22Rv1 (cell line): ENCODE measurements around the gene PACSIN1.

Experiments used
- H3K27ac ChIP-seq: fragments of 450-650 bp; 2 replicates; pipeline ENCODE4 v1.5.1; 2017
- CTCF ChIP-seq: fragments of 450-650 bp; IDR thresholded peaks from 2 replicates; pipeline ENCODE4 v1.5.1; 2017; ENCODE audit warnings: mild to moderate bottlenecking
- ZFX ChIP-seq: fragments of 450-650 bp; IDR thresholded peaks from 2 replicates; pipeline ENCODE4 v1.6.1; 2017; ENCODE audit warnings: antibody characterized with exemption, borderline replicate concordance

Gene PACSIN1

GRCh38 chr6:34463849-34464248 is 2.0 kb upstream of the PACSIN1 start:
- no peak overlapping the region for H3K27ac ChIP-seq
- TF ChIP-seq CTCF (no peak), ZFX (no peak)

GRCh38 chr6:34466242-34467185 is 638 bp downstream of the PACSIN1 start:
- TF ChIP-seq ZFX (no peak), CTCF (no peak)
- peak overlapping the region; percentile 50 for H3K27ac ChIP-seq

GRCh38 chr6:34468378-34468892 is 2.6 kb downstream of the PACSIN1 start:
- TF ChIP-seq ZFX (no peak), CTCF (no peak)
- H3K27ac ChIP-seq = no peak overlapping the region

- H3K27ac ChIP-seq = no peak overlapping the region
- no peak for TF ChIP-seq ZFX
- TF ChIP-seq CTCF = no peak
Measured at GRCh38 chr6:34469499-34469898, 3.6 kb downstream of the PACSIN1 start.

- no peak overlapping the region for H3K27ac ChIP-seq
- TF ChIP-seq CTCF (no peak), ZFX (no peak)
Measured at GRCh38 chr6:34472425-34472824, 6.5 kb downstream of the PACSIN1 start.

- no peak for TF ChIP-seq ZFX
- no peak for TF ChIP-seq CTCF
- H3K27ac ChIP-seq = no peak overlapping the region
Measured at GRCh38 chr6:34473967-34474366, 8.1 kb downstream of the PACSIN1 start.

- TF ChIP-seq ZFX (no peak), CTCF (no peak)
- no peak overlapping the region for H3K27ac ChIP-seq
Measured at GRCh38 chr6:34474754-34475153, 8.9 kb downstream of the PACSIN1 start.
